GM19452 (cell line): ENCODE measurements around the gene SYT13.

Source experiments
- ATAC-seq: cut with Tn5 transposase; IDR thresholded peaks from one replicate; pipeline ENCODE4 v1.9.1; 2021; ENCODE audit not compliant: unreplicated experiment

Gene SYT13

DNA sequence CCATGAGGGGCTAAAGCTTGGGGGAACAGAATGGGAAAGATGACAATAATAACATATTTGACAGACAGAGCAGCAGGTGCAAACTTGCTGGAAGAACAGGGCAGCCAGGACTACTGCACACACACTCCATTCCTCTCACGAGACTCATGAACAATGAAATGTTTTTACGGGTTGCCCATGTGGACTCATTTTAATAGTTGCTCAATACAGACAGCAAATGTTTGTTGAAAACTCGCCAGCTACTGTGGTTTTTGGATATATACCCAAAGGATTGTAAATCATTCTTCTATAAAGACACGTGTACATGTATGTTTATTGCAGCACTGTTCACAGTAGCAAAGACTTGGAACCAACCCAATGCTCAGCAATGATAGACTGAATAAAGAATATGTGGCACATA is 10.3 kb downstream of the SYT13 start:
- no peak for ATAC-seq

DNA sequence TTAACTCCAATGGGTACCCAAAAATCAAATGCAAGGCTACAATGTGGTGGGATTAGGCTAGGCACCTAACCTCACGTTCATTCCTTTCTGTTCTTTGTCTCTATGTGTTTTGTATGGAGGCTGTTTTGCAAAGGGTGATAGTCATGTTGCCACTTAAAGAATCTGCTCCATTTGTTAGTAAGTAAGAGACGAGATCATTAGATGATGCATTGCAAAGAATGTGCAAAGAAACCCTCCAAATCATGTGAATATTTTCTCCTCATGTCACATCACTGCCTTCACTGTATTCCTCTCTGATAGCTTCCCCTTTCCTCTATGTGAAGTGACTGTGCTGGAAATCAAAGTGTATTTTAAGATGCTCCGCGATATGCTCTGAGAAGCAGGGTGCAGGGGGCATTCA is 11.9 kb downstream of the SYT13 start:
- ATAC-seq = no peak

DNA sequence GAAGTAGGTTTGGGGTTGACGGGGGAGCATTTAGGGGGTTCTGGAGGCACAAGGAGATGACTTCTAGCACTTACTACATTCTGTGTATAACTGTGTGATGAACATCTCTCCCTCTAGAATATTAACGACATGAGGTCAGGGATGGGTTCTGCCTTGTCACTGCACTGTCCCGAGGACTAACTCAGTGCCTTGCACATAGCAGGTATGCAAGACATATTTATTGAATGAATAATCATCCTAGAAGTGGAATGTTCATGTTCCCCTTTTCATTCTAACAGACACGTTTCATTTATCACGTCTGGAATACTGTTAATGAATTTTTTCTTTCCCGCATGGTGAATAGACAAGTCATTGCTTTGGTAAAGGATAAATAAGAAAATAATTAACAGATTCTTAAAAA is 12.6 kb downstream of the SYT13 start:
- ATAC-seq = no peak

DNA sequence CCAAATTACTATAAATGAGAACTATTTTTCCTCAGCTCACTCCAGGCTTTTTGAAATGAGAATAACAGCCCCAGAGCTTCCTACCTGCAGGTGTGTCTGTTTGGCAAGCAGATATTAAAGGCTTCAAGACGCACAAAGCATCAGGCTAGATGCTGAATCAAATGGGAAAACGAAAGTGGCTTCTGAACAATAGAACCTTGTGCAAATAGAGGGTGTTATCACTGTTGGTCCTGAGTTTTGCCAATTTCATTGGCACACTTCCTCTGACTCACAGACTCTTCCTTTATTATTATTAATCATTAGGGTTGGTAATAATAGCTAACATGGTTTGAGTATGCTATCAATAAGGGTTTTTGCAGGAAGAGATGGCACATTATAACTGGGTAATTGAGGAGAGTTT is 13.4 kb downstream of the SYT13 start:
- no peak for ATAC-seq

DNA sequence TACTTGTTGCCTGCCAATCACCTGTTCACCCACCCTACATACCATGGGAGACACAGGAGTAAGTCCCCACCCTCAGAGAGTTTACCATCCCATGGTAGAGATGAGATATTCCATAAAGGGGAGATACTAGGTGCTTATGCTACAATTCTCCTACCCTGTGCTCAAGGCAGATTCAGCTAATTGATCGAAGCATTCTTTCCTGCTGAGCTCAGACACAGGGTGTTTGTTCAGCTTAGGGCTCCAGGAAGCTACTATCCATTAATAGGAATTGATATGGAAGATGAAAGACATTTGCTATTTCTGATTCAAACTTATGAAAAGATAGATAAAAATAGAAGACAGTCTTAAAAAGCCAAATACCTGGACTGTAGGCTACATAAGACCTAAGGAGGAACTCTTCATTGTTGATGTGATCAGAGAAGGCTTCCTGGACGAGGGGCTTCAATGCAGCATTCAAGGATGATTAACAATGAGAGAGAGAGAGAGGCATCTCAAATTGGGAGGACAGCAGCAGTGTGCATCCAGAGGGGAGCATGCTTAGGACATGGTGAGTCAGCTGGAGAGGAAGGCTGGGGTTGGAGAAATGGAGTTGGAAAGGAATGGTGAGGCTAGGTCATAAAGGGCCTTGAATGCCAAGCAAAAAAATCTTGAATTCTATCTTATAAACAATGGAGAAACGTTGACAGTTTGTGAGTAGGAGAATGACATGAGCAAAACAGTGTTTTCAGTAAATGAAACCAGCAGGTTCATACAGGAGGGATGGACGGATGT is 15.0 kb downstream of the SYT13 start:
- ATAC-seq = no peak

DNA sequence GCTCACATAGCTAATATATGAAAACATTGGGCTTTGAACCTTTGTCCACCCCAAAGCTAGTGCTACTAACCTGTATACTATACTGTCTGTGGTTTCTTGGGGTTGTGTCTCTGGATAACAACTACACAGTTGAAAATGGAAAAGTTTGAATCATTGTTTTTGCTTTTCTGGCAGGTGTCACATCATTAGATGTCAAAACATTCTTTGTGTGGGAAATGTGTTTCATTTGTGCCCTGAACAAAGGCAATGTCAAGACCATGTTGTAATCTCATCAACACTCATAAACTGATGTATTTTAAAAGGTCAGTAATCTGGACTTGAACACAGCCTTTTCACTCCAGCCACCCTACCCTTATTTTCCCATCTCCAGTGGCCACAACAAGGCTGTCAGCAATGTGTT is 16.5 kb downstream of the SYT13 start:
- ATAC-seq = no peak

DNA sequence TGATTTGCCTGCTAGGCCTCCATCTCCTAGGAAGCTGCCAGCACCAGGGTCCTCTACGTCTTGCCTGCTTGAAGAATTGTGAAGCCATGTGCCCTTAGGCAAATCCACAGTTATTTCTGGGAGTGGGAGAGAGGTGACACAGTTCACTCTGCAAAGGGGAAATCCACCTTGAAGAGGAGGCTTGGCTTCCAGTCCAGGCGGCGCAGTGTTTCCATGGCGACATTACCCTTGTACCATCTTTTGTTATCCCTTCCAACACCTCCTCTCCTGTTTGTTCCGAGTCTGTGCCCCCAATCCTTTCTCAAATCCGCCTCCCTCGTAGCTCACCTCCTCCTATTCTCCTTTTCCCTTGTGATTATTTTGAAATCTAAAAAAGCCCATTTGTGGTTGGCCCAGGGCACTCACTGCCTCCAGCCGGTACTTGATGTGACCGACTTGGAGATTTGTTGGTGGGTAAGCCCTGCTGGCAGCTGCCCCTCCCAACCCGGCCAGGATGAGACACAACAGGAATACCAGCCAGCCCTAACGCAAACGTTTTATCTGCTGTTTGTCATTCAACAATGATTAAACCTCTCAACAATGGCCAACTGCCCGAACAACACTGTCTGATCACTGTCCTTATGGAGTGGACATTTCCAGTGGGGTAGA is 18.4 kb downstream of the SYT13 start:
- ATAC-seq = no peak

DNA sequence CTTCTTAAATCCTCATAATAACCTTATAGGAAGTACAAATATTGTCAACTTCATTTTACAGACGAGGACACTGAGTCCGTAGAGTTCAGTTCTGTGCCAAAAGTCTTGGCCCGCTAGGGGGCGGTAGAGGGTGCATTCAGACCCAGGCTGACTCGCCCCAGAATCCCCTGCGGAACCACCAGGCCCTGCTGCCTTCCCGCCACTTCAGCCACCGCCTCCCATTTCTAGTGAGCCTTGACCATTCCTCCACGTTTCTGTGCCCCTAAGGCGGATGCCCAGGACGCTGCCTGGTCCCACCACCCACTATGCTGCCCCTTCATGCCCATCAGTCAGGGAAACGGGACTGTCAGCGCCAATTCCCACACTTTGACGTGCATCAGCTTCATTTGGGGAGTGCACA is 19.1 kb downstream of the SYT13 start:
- ATAC-seq = no peak

DNA sequence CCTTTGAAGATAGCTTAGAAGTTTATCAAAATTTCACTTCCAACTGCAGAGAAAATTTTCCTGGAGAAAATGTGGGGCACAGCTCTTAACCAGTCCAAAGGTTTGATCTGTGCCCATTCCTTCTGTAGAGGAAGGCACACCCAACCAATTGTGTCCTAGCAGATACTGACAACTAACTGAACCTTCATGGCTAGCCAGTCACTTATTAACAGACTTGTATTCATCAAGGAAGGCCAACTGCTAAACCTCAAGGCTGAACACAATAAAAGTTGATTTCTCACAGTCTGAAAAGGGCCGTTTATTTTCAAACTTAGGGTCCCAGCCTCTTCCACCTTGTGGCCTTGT is 19.5 kb downstream of the SYT13 start:
- no peak for ATAC-seq

DNA sequence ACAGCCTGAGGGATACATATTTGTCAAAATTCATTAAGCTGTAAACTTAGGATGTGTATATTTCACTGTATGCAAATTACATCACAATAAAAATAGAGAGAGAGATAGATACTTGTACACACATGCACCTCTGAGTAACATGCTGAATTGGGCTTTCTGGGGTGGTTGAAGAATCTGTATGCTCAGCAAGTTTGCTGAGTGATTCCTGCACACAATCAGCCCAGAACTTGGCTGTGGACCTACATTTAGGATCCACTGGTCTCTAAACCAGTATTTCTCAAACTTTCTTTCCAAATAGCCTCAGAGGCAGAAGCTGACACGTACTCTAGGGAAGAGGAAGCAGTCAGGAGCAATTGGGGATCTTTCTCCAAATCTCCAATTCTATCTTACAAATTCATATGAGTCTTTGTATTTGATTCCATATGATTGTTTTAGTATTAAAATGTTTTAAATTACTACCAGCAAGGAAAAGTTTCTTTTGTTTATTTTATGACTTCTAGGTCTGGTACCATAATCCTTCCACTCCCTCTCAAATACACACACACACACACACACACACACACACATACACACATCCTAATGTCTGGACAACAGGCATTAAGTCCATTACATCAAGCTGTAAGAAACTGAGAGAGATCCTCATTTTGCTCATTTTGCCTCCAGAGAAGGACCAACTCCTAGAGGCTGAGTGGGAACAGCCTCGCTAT is 20.0 kb downstream of the SYT13 start:
- no peak for ATAC-seq

DNA sequence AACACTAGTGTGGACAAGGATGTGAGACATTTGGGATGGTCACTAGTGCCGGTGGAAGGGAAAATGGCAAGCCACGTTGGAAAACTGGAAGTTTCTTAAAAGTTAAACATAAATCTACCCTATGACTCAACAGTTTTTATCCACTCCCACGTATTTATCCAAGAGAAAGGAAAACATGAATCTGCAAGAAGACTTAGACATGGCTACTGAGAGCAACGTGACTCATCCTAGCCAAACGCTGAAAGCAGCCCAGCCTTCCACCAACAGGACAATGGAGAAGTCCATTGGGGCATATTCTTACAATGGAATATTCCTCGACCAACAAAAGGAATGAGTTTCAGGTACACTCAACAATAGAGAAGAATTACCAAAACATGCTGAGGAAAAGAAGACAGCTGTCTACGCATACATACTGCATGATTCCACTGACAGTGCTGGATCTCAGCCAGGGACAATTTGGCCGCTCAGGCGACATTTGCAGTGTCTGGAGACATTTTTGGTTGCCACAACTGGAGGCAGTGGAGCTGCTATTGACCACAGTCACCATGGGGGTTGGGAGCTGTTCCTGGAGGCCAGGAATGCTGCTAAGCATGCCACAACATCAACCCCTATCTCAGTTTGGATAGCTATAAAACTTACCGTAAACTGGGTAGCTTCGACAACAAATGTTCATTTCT is 21.2 kb downstream of the SYT13 start:
- ATAC-seq = no peak

DNA sequence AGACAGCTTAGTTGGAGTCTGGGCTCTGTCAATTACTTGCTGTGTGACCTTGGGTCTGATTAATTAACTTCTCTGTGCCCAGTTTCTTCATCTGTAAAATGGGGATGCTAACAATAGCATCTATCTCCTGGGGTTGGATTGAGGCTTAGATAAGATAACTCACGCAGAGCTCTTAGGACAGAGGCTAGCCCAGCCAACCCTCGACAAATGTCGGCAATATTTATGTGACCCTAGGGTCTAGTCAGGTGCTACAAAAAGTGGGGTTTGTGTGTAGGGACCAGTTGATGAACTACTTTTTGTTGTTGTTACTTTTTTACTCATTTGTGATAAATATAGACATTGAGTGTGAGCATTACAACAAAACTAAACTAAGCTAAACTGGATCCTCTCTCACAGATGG is 22.4 kb downstream of the SYT13 start:
- no peak for ATAC-seq

DNA sequence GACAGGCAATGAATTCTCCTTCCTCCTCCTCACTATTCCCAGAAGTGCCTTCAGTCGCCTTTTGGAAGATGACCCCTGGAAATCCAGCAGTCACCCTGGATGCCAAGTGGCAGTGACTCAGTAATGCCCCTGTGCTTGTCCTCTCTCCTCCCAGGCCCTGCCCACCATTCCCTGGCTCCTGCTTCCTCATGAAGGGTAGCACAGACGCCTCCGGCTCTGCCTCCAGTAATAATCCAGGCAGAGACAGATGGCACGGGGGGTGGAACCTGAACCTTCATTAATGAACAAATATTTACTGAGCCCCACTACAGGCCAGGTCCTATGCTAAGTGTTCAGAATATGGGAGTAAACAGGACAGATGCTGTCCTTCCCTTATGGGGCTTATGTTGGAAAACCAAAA is 23.2 kb downstream of the SYT13 start:
- ATAC-seq = no peak

DNA sequence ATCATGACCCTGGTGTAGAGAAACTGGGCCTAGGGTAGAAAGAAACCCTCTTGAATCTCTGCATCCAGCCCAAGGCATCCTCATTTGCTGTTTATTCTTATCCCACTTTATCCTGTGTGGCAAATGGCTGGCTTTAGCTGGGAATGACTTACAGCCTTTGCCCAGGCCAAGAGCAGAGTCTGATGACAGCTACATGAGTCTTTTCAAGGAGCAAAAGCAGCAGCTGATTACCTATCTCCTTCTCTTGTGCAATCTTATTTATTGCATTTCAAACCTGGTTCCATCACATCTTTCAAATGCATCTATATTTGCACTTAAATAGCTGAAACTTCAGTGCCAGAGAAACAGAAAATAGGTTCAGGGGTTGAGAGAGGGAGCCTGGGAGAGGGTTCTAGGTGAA is 26.1 kb downstream of the SYT13 start:
- no peak for ATAC-seq

DNA sequence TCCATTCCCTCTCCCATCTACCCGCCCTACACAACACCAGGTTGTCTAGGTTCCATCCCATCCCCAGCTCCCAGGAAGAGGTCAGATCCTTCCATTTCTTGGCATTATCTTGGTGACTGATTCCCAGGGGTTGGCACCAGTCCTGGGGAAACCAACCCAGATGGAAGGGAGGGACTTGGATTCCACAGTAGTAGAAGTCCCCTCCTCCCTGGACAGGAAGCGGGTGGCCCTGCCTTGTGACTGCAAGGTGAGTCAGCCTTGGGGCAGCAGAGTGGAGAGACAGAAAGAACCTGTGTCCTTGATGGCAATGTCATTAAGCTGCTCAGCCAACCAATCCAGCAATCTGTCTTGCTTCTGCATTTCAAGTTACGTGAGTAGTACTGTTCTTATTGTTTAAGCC is 26.5 kb downstream of the SYT13 start:
- ATAC-seq = no peak

DNA sequence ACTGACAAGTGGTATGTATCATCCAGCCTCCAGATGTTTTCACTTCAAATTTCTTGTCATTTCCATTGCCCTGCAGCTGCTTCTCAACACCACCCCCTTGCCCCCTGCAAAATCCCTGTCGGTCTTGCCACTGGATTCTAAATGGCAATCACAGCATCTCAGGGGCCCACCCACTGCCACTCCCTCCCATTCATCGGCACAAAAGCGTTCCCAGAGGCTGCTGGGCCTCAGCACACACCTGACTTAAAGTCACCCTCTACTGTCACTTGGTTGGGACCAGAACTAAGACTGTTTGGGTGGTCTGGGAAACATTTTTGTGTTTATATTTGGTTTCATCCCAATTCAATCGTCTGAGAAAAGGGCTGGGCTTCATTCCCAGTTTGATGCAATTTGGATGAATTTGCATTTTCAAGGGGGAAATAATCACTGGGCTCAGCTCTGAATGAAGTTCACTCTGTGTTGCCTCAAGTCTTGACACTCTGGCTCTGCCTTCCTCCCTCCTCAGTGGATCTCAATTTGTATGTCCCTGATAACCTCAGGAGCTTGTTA is 27.1 kb downstream of the SYT13 start:
- no peak for ATAC-seq

DNA sequence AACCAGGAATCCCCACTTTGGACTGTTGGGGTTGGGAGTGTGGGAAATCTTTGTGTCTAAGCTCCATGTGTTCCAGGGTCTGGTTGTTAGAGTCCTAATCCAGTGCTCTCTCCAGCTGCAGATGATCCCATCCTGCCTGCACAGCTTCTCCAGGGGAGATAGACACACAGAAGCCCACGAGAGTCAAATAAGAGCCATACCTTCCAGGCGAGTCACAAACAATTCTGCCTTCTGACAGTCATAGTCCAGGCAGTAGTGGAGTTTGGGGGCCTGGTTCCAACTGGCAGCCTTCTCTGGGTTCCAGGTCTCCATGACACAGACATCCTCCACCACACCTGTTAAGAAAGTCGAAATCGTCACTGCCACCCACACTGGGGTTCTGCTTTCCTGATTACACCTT is 32.1 kb downstream of the SYT13 start:
- no peak for ATAC-seq

DNA sequence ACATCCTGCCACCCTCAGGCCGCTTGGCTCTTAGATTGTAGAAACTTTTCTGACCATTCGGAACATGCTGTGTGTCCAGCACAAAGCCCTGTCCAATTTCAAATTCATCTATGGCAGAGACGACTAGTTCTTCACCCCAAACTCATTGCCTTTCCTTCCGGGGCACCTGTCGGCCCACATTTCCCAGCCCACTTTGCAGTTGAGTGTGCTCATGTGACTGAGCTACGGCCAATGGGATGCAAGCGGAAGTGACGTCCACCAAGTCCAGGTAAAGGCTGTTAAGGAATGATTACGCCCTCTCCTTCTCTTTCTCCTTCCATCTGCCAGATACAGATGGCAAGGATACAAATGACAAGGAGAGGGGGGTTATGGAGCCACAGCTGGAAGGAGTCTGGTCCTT is 32.5 kb downstream of the SYT13 start:
- no peak for ATAC-seq

DNA sequence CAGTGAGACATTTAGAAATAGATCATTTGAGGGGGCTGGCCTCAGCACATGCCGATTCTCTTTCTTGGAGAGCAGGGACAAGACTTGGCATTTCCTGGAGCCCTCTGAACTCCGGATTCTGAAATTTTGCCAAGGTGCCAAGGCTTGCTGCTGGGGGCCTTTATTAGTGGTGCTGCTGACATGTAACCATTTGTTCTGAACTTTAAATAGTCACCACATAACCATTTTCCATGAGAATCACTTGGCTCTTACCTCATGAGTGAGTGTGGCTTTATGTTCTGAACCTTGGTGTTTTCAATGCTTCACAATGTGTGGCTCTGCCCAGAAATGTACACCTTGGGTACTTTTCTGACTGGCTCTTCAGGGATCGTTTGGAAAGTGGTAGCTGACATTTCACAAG is 33.3 kb downstream of the SYT13 start:
- no peak for ATAC-seq

DNA sequence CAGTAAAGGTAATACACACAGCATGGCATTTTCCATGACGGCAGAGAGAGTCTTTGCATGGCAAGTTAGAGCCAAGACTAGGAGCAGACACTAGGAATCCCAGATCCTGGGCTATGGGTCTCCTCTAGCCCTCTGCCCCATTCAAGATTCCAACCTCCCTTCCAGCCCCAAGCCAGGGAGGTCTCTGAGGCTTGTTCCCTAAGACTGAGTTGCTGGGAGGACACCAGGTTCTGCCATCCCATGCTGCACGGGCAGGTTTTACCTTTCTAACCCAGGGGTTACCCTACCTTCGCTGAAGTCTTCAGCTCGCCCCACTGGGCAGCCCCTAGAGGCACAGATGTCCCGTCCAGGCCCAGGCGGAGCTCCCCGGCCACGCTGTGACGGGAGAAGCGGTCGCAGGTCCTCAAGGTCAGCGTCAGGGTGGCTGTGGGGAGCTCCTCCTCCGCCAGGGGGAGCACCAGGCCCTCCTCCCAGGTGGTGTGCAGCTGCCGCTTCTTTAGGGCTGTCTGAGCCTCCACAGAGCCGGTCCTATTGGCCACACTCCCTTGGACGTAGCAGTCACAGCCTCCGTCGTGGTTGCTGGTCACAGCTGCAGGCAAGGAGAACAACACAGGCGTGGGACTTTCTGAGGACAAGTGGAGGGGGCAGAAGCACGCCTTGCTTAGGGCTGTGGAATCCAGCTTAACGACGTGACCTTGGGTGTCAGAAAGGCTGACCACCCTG is 33.8 kb downstream of the SYT13 start:
- no peak for ATAC-seq
